Mesendoderm (in vitro differentiated cells): Measurements from ENCODE around the gene FSTL4.

Experiments used
- DNase-seq: peaks from one replicate; pipeline ENCODE4 v3.0.0; 2013
- H2AK5ac ChIP-seq: 2 replicates; pipeline ENCODE4 v1.6.1; 2013; ENCODE audit warnings: low read length, inconsistent platforms
- H2BK120ac ChIP-seq: 2 replicates; pipeline ENCODE4 v1.6.1; 2013; ENCODE audit warnings: low read depth, mild to moderate bottlenecking, low read length, moderate library complexity, mixed read lengths
- H2BK15ac ChIP-seq: replicated peaks from 2 replicates; pipeline ENCODE4 v1.6.1; 2013; ENCODE audit warnings: low read depth, mild to moderate bottlenecking, moderate library complexity
- H2BK5ac ChIP-seq: 2 replicates; pipeline ENCODE4 v1.6.1; 2013; ENCODE audit warnings: low read length, inconsistent platforms
- H3K18ac ChIP-seq: 2 replicates; pipeline ENCODE4 v1.6.1; 2013; ENCODE audit warnings: mild to moderate bottlenecking, low read length, mixed read lengths
- H3K23ac ChIP-seq: one replicate; pipeline ENCODE4 v1.6.1; 2013; ENCODE audit warnings: low read length
- H3K27ac ChIP-seq: 2 replicates; pipeline ENCODE4 v1.5.1; 2013; ENCODE audit warnings: low read depth, mild to moderate bottlenecking, inconsistent platforms, low read length, moderate library complexity
- H3K27me3 ChIP-seq: 2 replicates; pipeline ENCODE4 v1.6.1; 2013; ENCODE audit warnings: low read length, control low read depth, mild to moderate bottlenecking, inconsistent platforms; ENCODE audit not compliant: insufficient read depth, poor library complexity
- H3K36me3 ChIP-seq: 2 replicates; pipeline ENCODE4 v1.6.1; 2013; ENCODE audit warnings: low read length, inconsistent platforms; ENCODE audit not compliant: control insufficient read depth, insufficient read depth
- H3K4ac ChIP-seq: one replicate; pipeline ENCODE4 v1.6.1; 2013; ENCODE audit warnings: low read depth, mild to moderate bottlenecking, low read length, moderate library complexity
- H3K4me1 ChIP-seq: 2 replicates; pipeline ENCODE4 v1.6.1; 2013; ENCODE audit warnings: low read depth, low read length, inconsistent platforms; ENCODE audit not compliant: control insufficient read depth
- H3K4me2 ChIP-seq: 2 replicates; pipeline ENCODE4 v1.6.1; 2013; ENCODE audit warnings: low read length
- H3K4me3 ChIP-seq: 2 replicates; pipeline ENCODE4 v1.5.1; 2013; ENCODE audit warnings: mild to moderate bottlenecking, low read length
- H3K56ac ChIP-seq: one replicate; pipeline ENCODE4 v1.6.1; 2013; ENCODE audit warnings: low read length
- H3K79me1 ChIP-seq: 2 replicates; pipeline ENCODE4 v1.6.1; 2013; ENCODE audit warnings: low read length, inconsistent platforms
- H3K79me2 ChIP-seq: 2 replicates; pipeline ENCODE4 v1.6.1; 2013; ENCODE audit warnings: mild to moderate bottlenecking, low read length; ENCODE audit not compliant: control insufficient read depth, insufficient read depth
- H3K9ac ChIP-seq: 2 replicates; pipeline ENCODE4 v1.6.1; 2013; ENCODE audit warnings: low read length, inconsistent platforms
- H4K5ac ChIP-seq: one replicate; pipeline ENCODE4 v1.6.1; 2013; ENCODE audit warnings: low read length
- H4K8ac ChIP-seq: one replicate; pipeline ENCODE4 v1.6.1; 2013; ENCODE audit warnings: low read depth, mild to moderate bottlenecking, control low read depth, low read length, moderate library complexity
- WGBS: extraction: QIAGEN DNeasy Blood & Tissue Kit; methylation state at CpG from one replicate; pipeline ENCODE4 v1.1.7; 2013; ENCODE audit warnings: low lambda C conversion rate, missing lambda C conversion rate; ENCODE audit not compliant: insufficient coverage; ENCODE audit errors: extremely low coverage; 5-methylcytosine and 5-hydroxymethylcytosine counted together

Gene FSTL4

GRCh38 chr5:133639850-133640528 is 27.6 kb upstream of the FSTL4 start:
- Histone ChIP-seq H3K4me3 (no peak overlapping the region), H2BK120ac (no peak overlapping the region), H3K36me3 (no peaks in the 10 kb centered on the region), H3K18ac (no peak overlapping the region), H4K5ac (no peak overlapping the region), H3K4me1 (no peaks in the 10 kb centered on the region), H3K79me1 (no peaks in the 10 kb centered on the region), H3K9ac (no peak overlapping the region), H3K27ac (no peak overlapping the region), H3K4ac (no peak overlapping the region), H2AK5ac (no peak overlapping the region), H3K79me2 (no peaks in the 10 kb centered on the region), H2BK5ac (no peak overlapping the region), H3K56ac (no peak overlapping the region), H2BK15ac (no peak overlapping the region), H3K27me3 (no peaks in the 10 kb centered on the region), H3K4me2 (no peak overlapping the region), H4K8ac (no peak overlapping the region), H3K23ac (no peak overlapping the region)
- DNase-seq, result no peak
- WGBS, result no CpG with 5 or more reads among the region's 4 CpGs

DNA sequence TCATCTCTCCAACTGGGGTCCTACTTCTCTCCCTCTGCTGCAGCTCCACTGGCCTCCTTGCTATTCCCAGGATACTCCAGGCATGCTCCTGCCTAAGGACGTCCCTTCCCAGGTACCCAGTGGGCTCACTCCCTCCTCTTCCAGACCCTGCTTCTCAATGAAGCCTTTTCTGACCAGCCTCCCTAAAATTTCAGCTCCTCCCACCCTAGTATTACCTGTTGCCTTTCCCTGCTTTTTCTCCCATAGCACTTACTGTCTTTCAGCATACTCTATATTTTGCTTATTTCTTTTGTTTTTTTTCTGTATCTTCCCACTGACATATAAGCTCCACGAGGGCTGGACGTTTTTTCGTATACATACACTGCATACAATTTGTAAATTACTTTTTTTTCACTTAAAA is 26.1 kb upstream of the FSTL4 start:
- Histone ChIP-seq H3K4me3 (no peak overlapping the region), H3K23ac (no peak overlapping the region), H2AK5ac (no peak overlapping the region), H3K4me1 (no peaks in the 10 kb centered on the region), H3K27ac (no peak overlapping the region), H3K27me3 (no peaks in the 10 kb centered on the region), H4K5ac (no peak overlapping the region), H3K79me1 (no peaks in the 10 kb centered on the region), H3K56ac (no peak overlapping the region), H3K9ac (no peak overlapping the region), H3K4ac (no peak overlapping the region), H3K36me3 (no peaks in the 10 kb centered on the region), H3K4me2 (no peak overlapping the region), H2BK5ac (no peak overlapping the region), H4K8ac (no peak overlapping the region), H2BK15ac (no peak overlapping the region), H3K79me2 (no peaks in the 10 kb centered on the region), H3K18ac (no peak overlapping the region), H2BK120ac (no peak overlapping the region)
- no CpG with 5 or more reads among the region's 4 CpGs for WGBS
- no peak for DNase-seq

DNA sequence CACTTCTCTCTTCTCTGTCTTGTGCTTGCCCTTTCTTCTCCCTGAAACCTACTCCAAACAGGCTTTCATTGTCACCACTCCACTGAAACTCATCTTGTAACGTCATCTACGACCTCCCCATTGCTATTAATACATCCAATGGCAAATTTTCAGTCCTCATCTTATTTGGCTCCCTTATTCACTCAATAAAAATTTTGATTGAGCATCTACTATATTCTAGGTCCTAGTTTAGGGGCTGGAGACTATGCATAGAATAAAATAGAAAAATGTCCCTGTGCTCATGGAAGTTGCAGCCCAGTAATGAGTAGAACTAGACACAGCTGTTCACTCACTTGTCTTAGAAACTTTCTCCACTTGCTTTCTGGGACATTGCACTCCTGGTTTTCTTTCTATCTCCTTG is 24.9 kb upstream of the FSTL4 start:
- Histone ChIP-seq H3K18ac (no peak overlapping the region), H3K4me1 (no peaks in the 10 kb centered on the region), H3K4me2 (no peak overlapping the region), H2AK5ac (no peak overlapping the region), H3K9ac (no peak overlapping the region), H3K79me2 (no peaks in the 10 kb centered on the region), H3K79me1 (no peaks in the 10 kb centered on the region), H2BK120ac (no peak overlapping the region), H3K27ac (no peak overlapping the region), H3K27me3 (no peaks in the 10 kb centered on the region), H3K23ac (no peak overlapping the region), H2BK5ac (no peak overlapping the region), H3K56ac (no peak overlapping the region), H4K8ac (no peak overlapping the region), H3K4me3 (no peak overlapping the region), H3K4ac (no peak overlapping the region), H2BK15ac (no peak overlapping the region), H4K5ac (no peak overlapping the region), H3K36me3 (no peaks in the 10 kb centered on the region)
- no peak for DNase-seq
- no CpG with 5 or more reads among the region's 2 CpGs for WGBS

- no peaks in the 10 kb centered on the region for H3K79me1 ChIP-seq
- no peak overlapping the region for H2AK5ac ChIP-seq
- no peak overlapping the region for H3K4me2 ChIP-seq
Observed at GRCh38 chr5:133635051-133635450, 22.7 kb upstream of the FSTL4 start.

GRCh38 chr5:133627180-133627579 is 14.8 kb upstream of the FSTL4 start:
- H2AK5ac ChIP-seq, result no peak overlapping the region
- DNase-seq, result no peak
- no peak overlapping the region for H3K23ac ChIP-seq
- H3K4me3 ChIP-seq, result no peak overlapping the region
- H4K8ac ChIP-seq, result no peak overlapping the region
- H3K79me1 ChIP-seq, result no peaks in the 10 kb centered on the region
- H3K27ac ChIP-seq, result no peak overlapping the region
- H4K5ac ChIP-seq, result no peak overlapping the region
- WGBS, result no CpG with 5 or more reads among the region's 1 CpG
- H3K27me3 ChIP-seq, result no peaks in the 10 kb centered on the region
- H3K56ac ChIP-seq, result no peak overlapping the region
- no peak overlapping the region for H2BK5ac ChIP-seq
- H3K4me1 ChIP-seq, result no peaks in the 10 kb centered on the region
- H2BK15ac ChIP-seq, result no peak overlapping the region
- no peaks in the 10 kb centered on the region for H3K79me2 ChIP-seq
- no peak overlapping the region for H3K4me2 ChIP-seq
- no peak overlapping the region for H3K18ac ChIP-seq
- no peak overlapping the region for H3K9ac ChIP-seq
- no peak overlapping the region for H2BK120ac ChIP-seq
- no peak overlapping the region for H3K4ac ChIP-seq
- H3K36me3 ChIP-seq, result no peaks in the 10 kb centered on the region

More at GRCh38 chr5:133635051-133635450, 22.7 kb upstream of the FSTL4 start:
- Histone ChIP-seq H4K5ac (no peak overlapping the region), H3K4me1 (no peaks in the 10 kb centered on the region), H2BK120ac (no peak overlapping the region), H3K4me3 (no peak overlapping the region), H2BK15ac (no peak overlapping the region), H2BK5ac (no peak overlapping the region), H3K4ac (no peak overlapping the region), H3K79me2 (no peaks in the 10 kb centered on the region), H3K23ac (no peak overlapping the region), H3K9ac (no peak overlapping the region), H3K27me3 (no peaks in the 10 kb centered on the region), H3K56ac (no peak overlapping the region), H3K27ac (no peak overlapping the region), H4K8ac (no peak overlapping the region), H3K36me3 (no peaks in the 10 kb centered on the region), H3K18ac (no peak overlapping the region)
- WGBS, result no CpG with 5 or more reads among the region's 1 CpG
- peak; percentile 77 for DNase-seq

- Histone ChIP-seq H2BK15ac (no peak overlapping the region), H3K36me3 (no peaks in the 10 kb centered on the region), H3K27ac (no peak overlapping the region), H3K27me3 (no peaks in the 10 kb centered on the region), H3K79me2 (no peaks in the 10 kb centered on the region), H3K23ac (no peak overlapping the region), H2AK5ac (no peak overlapping the region), H3K56ac (no peak overlapping the region), H2BK5ac (no peak overlapping the region), H3K9ac (no peak overlapping the region), H4K5ac (no peak overlapping the region), H3K4ac (no peak overlapping the region), H3K18ac (no peak overlapping the region), H3K4me1 (no peaks in the 10 kb centered on the region), H3K4me3 (no peak overlapping the region), H3K79me1 (no peaks in the 10 kb centered on the region), H4K8ac (no peak overlapping the region), H3K4me2 (no peak overlapping the region), H2BK120ac (no peak overlapping the region)
- DNase-seq, result no peak
- no CpG with 5 or more reads among the region's 3 CpGs for WGBS
Observed at GRCh38 chr5:133624316-133624715, 12.0 kb upstream of the FSTL4 start.
